GM12875 (cell line): ENCODE results near the gene ARHGAP45.

Experiments
- H3K4me3 ChIP-seq: one replicate; pipeline ENCODE4 v1.5.1; 2011; ENCODE audit warnings: low read depth, low read length, control low read depth
- TF ChIP-seq, protein P1 (sequence below): IDR thresholded peaks from 2 replicates; pipeline ENCODE4 v1.5.1; 2011; ENCODE audit warnings: low read depth, mild to moderate bottlenecking, control low read depth, inconsistent platforms, low read length, moderate library complexity, borderline replicate concordance; ENCODE audit not compliant: insufficient read depth

ARHGAP45 gene

DNA sequence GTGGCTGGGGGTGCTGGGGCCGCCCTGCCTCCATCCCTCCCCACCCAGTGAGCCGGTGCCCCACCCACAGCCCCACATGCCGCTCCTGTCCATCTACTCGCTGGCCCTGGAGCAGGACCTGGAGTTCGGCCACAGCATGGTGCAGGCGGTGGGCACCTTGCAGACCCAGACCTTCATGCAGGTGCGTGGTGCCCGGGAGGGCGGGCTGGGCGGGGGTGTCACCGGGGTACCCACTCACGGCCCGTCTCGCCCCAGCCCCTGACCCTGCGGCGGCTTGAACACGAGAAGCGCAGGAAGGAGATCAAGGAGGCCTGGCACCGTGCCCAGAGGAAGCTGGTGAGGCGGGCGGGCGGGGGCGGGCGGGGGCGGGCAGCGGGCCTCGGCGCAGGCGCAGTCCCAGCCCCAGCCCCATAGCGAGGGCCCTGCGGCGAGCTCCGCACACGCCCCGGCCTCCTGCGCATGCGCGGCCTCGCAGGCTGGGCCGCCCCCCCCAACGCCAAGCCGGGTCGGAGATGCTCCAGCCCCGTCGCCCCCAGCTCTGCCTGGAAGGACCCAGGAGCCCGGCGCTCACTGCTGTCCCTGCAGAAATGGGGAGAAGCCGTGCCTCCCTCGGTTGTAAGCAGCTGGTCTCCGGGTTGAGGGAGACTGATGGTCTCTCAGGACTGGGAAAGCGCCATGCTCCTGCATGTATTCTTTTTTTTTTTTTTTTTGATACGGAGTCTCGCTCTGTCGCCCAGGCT is 7.7 kb downstream of the ARHGAP45 start:
- no peak overlapping the region for H3K4me3 ChIP-seq
- TF ChIP-seq, protein P1, sequence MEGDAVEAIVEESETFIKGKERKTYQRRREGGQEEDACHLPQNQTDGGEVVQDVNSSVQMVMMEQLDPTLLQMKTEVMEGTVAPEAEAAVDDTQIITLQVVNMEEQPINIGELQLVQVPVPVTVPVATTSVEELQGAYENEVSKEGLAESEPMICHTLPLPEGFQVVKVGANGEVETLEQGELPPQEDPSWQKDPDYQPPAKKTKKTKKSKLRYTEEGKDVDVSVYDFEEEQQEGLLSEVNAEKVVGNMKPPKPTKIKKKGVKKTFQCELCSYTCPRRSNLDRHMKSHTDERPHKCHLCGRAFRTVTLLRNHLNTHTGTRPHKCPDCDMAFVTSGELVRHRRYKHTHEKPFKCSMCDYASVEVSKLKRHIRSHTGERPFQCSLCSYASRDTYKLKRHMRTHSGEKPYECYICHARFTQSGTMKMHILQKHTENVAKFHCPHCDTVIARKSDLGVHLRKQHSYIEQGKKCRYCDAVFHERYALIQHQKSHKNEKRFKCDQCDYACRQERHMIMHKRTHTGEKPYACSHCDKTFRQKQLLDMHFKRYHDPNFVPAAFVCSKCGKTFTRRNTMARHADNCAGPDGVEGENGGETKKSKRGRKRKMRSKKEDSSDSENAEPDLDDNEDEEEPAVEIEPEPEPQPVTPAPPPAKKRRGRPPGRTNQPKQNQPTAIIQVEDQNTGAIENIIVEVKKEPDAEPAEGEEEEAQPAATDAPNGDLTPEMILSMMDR, result no peak

DNA sequence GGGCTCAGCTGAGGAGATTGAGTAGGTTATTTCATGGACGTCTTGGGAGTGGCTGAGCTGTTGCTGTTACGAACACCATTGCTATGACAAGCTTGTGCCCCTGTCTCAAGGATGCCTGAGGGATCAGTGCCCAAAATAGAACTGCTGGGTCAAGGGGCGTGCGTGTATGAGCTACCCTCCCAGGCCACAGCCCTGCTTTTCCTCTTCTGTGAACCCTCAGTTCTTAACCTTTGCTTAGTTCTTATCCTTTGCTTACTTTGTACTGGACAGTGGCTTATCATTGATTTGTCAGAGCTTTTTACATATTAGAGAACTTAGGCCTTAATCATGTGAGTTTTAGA is 9.0 kb downstream of the ARHGAP45 start:
- TF ChIP-seq, protein P1, result no peak
- H3K4me3 ChIP-seq, result no peak overlapping the region

GRCh38 chr19:1076951-1077350 is 10.0 kb downstream of the ARHGAP45 start:
- no peak overlapping the region for H3K4me3 ChIP-seq
- TF ChIP-seq, protein P1, result no peak

DNA sequence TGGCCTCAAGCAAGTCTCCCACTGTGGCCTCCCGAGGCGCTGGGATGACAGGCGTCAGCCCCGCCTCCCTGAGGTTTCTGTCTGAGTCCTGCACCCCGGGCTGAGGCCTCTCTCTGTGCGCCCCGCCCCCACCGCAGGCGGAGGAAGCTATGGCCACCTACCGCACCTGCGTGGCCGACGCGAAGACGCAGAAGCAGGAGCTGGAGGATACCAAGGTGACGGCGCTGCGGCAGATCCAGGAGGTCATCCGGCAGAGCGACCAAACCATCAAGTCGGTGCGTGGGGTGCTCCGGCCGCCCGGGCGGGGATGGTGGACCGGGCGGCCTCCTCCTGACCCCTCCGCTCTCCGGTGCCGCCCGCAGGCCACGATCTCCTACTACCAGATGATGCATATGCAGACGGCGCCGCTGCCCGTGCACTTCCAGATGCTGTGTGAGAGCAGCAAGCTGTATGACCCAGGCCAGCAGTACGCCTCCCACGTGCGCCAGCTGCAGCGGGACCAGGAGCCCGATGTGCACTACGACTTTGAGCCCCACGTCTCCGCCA is 12.7 kb downstream of the ARHGAP45 start:
- TF ChIP-seq, protein P1, result no peak

DNA sequence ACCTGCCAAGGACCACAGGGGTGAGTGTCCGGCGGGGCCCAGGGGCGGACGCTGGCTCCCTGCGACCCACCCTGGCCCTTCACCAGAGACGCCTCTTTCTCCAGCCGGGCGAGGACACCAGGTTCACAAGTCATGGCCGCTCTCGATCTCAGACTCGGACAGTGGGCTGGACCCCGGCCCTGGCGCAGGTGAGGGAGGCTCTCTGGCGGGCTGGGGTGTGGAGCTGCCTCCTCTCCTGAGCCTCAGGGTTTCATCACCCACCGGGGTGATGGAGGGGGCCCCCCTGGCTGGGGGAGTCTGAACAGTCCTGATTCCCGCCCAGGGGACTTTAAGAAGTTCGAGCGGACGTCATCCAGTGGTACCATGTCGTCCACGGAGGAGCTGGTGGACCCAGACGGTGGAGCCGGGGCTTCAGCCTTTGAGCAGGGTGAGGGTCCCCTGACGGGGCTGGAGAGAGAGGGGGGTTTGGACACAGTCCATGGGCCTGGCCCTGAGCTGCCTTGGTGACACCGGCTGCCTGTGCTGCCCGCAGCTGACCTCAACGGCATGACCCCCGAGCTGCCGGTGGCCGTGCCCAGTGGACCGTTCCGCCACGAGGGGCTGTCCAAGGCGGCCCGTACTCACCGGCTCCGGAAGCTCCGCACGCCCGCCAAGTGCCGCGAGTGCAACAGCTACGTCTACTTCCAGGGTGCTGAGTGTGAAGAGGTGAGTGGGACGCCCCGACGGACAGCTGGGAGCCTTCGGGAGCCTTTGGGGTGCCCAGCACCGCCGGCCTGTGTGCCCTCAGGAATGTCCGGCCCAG is 13.6 kb downstream of the ARHGAP45 start:
- TF ChIP-seq, protein P1, result no peak
- H3K4me3 ChIP-seq, result no peak overlapping the region

More for the DNA sequence above, 12.7 kb downstream of the ARHGAP45 start:
- no peak overlapping the region for H3K4me3 ChIP-seq

DNA sequence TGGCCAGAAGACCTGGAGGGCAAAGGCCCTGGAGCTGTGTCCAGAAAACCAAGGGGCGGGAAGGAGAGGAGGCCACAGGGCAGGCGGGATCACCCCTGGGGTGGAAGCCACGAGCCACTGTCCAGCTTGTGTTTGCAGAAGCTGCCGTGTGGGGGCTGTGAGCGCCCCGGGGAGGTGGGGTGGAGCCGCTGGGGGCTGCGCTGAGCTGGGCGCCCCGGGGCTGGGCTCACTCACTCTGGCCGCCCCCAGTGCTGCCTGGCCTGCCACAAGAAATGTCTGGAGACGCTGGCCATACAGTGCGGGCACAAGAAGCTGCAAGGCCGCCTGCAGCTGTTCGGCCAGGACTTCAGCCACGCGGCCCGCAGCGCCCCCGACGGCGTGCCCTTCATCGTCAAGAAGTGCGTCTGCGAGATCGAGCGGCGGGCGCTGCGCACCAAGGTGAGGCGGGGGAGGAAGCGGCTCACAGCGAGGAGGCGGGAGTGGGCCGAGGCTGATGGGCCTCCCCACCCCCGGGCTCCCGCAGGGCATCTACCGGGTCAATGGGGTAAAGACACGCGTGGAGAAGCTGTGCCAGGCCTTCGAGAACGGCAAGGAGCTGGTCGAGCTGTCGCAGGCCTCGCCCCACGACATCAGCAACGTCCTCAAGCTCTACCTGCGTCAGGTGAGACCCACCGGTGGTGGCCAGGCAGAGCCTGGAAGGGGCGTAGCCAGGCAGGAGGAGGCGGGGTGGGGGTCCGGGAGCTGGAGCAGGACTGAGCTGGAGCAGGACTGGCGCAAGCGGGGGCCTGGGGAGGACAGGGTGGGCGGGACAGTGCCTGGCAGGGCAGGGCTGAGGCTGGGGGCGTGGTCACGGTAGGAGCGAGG is 14.6 kb downstream of the ARHGAP45 start:
- TF ChIP-seq, protein P1, result no peak
- no peak overlapping the region for H3K4me3 ChIP-seq
